Endothelial cell (in vitro differentiated cells): ENCODE measurements around the gene GLRA3. TPM values are rescaled to one million over a fixed set of nuclear protein-coding genes. Genes with fewer than 3 reads are reported as not detected.

ENCODE experiments used
- DNase-seq: peaks from one replicate; pipeline ENCODE4 v3.0.0; 2021; ENCODE audit warnings: low spot score
- H3K27ac Mint-ChIP-seq: one replicate; pipeline ENCODE4 v1.8.0; 2021; ENCODE audit warnings: mixed read lengths, inconsistent platforms; ENCODE audit not compliant: unreplicated experiment
- H3K27me3 Mint-ChIP-seq: one replicate; pipeline ENCODE4 v1.8.0; 2021; ENCODE audit warnings: mild to moderate bottlenecking, moderate library complexity, mixed read lengths, inconsistent platforms; ENCODE audit not compliant: unreplicated experiment
- H3K36me3 Mint-ChIP-seq: one replicate; pipeline ENCODE4 v1.8.0; 2021; ENCODE audit warnings: mild to moderate bottlenecking, low read depth, mixed read lengths, inconsistent platforms; ENCODE audit not compliant: unreplicated experiment
- H3K4me1 Mint-ChIP-seq: one replicate; pipeline ENCODE4 v1.8.0; 2021; ENCODE audit warnings: mild to moderate bottlenecking, mixed read lengths, inconsistent platforms; ENCODE audit not compliant: unreplicated experiment
- H3K4me3 Mint-ChIP-seq: one replicate; pipeline ENCODE4 v1.8.0; 2021; ENCODE audit warnings: mild to moderate bottlenecking, mixed read lengths, inconsistent platforms; ENCODE audit not compliant: unreplicated experiment
- H3K9me3 Mint-ChIP-seq: one replicate; pipeline ENCODE4 v1.8.0; 2021; ENCODE audit warnings: mixed read lengths, inconsistent platforms; ENCODE audit not compliant: unreplicated experiment
- CTCF ChIP-seq: fragments of 200-600 bp; sonication (generic); IDR thresholded peaks from one replicate; pipeline ENCODE4 v1.5.0; 2021; ENCODE audit warnings: antibody characterized with exemption; ENCODE audit not compliant: unreplicated experiment
- total RNA-seq: library from RNA; stranded (reverse); fragmentation: NEBNext Ultra II Directional; extraction: Animal tissue kit (Norgen Biotek cat#: 25700); gene quantifications from one replicate; pipeline ENCODE4 v1.2.1, GENCODE V29; 2021; ENCODE audit not compliant: unreplicated experiment

GLRA3 gene
- total RNA-seq, 1 donor from 2014 or later, result not detected

GRCh38 chr4:174713181-174713580, 115.9 kb downstream of the GLRA3 start:
- Mint-ChIP-seq H3K9me3 (no peaks in the 10 kb centered on the region), H3K27me3 (peaks cover 2% of the 10 kb centered on the region), H3K27ac (no peak overlapping the region), H3K4me3 (no peak overlapping the region), H3K36me3 (no peaks in the 10 kb centered on the region), H3K4me1 (peaks cover 2% of the 10 kb centered on the region)
- TF ChIP-seq CTCF, result no peak
- no peak for DNase-seq

GRCh38 chr4:174709526-174709925, 119.5 kb downstream of the GLRA3 start:
- H3K4me1 Mint-ChIP-seq, result peaks cover 2% of the 10 kb centered on the region
- H3K27me3 Mint-ChIP-seq, result peaks cover 2% of the 10 kb centered on the region
- H3K4me3 Mint-ChIP-seq, result no peak overlapping the region
- no peak for TF ChIP-seq CTCF
- H3K27ac Mint-ChIP-seq, result no peak overlapping the region
- H3K36me3 Mint-ChIP-seq, result no peaks in the 10 kb centered on the region
- no peaks in the 10 kb centered on the region for H3K9me3 Mint-ChIP-seq
- no peak for DNase-seq

- H3K36me3 Mint-ChIP-seq, result no peaks in the 10 kb centered on the region
- no peak for TF ChIP-seq CTCF
These were observed 120.7 kb downstream of the GLRA3 start for GRCh38 chr4:174708381-174708780.

GRCh38 chr4:174707902-174708301, 121.1 kb downstream of the GLRA3 start:
- no peaks in the 10 kb centered on the region for H3K9me3 Mint-ChIP-seq
- peaks cover 2% of the 10 kb centered on the region for H3K27me3 Mint-ChIP-seq
- no peak overlapping the region for H3K4me3 Mint-ChIP-seq
- TF ChIP-seq CTCF, result no peak
- no peak overlapping the region for H3K27ac Mint-ChIP-seq
- no peaks in the 10 kb centered on the region for H3K4me1 Mint-ChIP-seq
- DNase-seq, result no peak
- no peaks in the 10 kb centered on the region for H3K36me3 Mint-ChIP-seq

More at GRCh38 chr4:174708381-174708780, 120.7 kb downstream of the GLRA3 start:
- Mint-ChIP-seq H3K9me3 (no peaks in the 10 kb centered on the region), H3K27me3 (peaks cover 2% of the 10 kb centered on the region), H3K27ac (no peak overlapping the region), H3K4me3 (no peak overlapping the region), H3K4me1 (no peaks in the 10 kb centered on the region)
- no peak for DNase-seq

- H3K27me3 Mint-ChIP-seq, result peaks cover 2% of the 10 kb centered on the region
- H3K4me3 Mint-ChIP-seq, result no peak overlapping the region
- no peaks in the 10 kb centered on the region for H3K36me3 Mint-ChIP-seq
- no peaks in the 10 kb centered on the region for H3K9me3 Mint-ChIP-seq
- H3K4me1 Mint-ChIP-seq, result no peaks in the 10 kb centered on the region
- DNase-seq, result no peak
- H3K27ac Mint-ChIP-seq, result no peak overlapping the region
- TF ChIP-seq CTCF, result no peak
These were observed 121.9 kb downstream of the GLRA3 start for GRCh38 chr4:174707051-174707676.
